HL-60 (cell line): Measurements from ENCODE around the gene OR4F6.

Source experiments
- DNase-seq, 2 experiments: peaks; one replicate each; pipeline ENCODE4 v3.0.0-alpha.2; 2010 to 2020; ENCODE audit warnings: low read depth in 1 of 2, low spot score in 1 of 2
- H3K27ac ChIP-seq: fragments of 250-450 bp; sonication (Bioruptor Pico); replicated peaks from 2 replicates; pipeline ENCODE4 v1.5.1; 2020; ENCODE audit warnings: mild to moderate bottlenecking, moderate library complexity
- H3K27me3 ChIP-seq: fragments of 250-450 bp; sonication (Bioruptor Pico); 2 replicates; pipeline ENCODE4 v1.5.1; 2021; ENCODE audit warnings: mild to moderate bottlenecking, moderate library complexity; ENCODE audit not compliant: insufficient read depth, poor library complexity, severe bottlenecking
- H3K4me3 ChIP-seq: replicated peaks from 2 replicates; pipeline ENCODE4 v1.5.1; 2011; ENCODE audit warnings: mild to moderate bottlenecking, control low read depth, low read length; ENCODE audit not compliant: insufficient read depth
- GABPA ChIP-seq: IDR thresholded peaks from 2 replicates; pipeline ENCODE4 v1.6.1; 2012; ENCODE audit warnings: low read depth
- POLR2AphosphoS5 ChIP-seq: IDR thresholded peaks from 2 replicates; pipeline ENCODE4 v1.6.1; 2012; ENCODE audit warnings: low read depth
- REST ChIP-seq: IDR thresholded peaks from 2 replicates; pipeline ENCODE4 v1.6.1; 2012; ENCODE audit warnings: low read depth; ENCODE audit not compliant: insufficient replicate concordance
- SPI1 ChIP-seq: IDR thresholded peaks from 2 replicates; pipeline ENCODE4 v1.6.1; 2012; ENCODE audit warnings: low read depth, mild to moderate bottlenecking, borderline replicate concordance
- TF ChIP-seq, protein P1 (sequence below): IDR thresholded peaks from one replicate; pipeline ENCODE4 v1.5.1; 2011; ENCODE audit warnings: low read length, control low read depth, inconsistent platforms; ENCODE audit not compliant: insufficient read depth

OR4F6 gene

GRCh38 chr15:101811902-101812301, 8.6 kb downstream of the OR4F6 start, which contains the start of gene OR4F15:
Gene OR4F15, plus strand, starts transcription at chr15:101812202. Its CDS starts 5,985 bp downstream, at chr15:101818187.
- no peak within 1 kb of the TSS for H3K4me3 ChIP-seq
- DNase-seq = no peak
- H3K27me3 ChIP-seq = no peaks in the 10 kb centered on the region
- no peak for TF ChIP-seq SPI1
- H3K27ac ChIP-seq = no peak within 1 kb of the TSS

DNA sequence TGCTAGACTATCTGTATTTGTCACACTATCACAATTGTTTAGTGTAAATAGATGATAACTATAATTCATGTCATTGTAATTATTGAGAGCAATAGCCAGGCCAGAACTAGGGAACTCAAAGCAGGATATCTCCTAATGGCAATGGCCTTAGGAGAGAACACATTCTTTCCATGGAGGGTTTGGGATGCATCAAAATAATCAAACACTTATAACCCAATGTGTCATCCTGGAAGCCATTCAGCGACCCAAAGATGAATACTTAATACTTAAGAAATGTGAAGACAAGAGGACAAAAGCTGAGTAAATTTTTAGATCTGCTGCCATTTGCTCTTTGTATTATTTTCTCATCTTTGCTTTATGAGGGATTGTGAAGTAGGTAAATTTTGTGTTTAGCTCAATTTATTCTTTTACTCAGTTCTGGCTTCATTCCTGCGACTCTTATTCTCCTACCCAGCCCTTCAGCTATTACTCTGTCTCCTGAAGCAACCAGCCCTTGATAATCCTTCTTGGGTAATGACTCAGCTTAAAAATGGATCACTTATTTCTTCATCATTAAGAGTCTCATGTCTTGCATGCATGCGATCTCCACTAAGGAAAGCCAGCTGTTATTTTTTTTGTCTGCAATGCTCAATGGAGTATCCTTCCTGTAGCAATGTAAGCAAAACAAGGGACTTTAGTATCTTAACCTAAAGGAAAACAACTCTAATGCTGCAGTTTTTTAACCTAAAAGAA, 10.7 kb downstream of the OR4F6 start:
- no peak overlapping the region for H3K27ac ChIP-seq
- H3K4me3 ChIP-seq = no peak overlapping the region
- no peaks in the 10 kb centered on the region for H3K27me3 ChIP-seq
- no peak for DNase-seq
- TF ChIP-seq SPI1 (no peak), GABPA (no peak), POLR2AphosphoS5 (no peak), REST (no peak)
- TF ChIP-seq, protein P1, sequence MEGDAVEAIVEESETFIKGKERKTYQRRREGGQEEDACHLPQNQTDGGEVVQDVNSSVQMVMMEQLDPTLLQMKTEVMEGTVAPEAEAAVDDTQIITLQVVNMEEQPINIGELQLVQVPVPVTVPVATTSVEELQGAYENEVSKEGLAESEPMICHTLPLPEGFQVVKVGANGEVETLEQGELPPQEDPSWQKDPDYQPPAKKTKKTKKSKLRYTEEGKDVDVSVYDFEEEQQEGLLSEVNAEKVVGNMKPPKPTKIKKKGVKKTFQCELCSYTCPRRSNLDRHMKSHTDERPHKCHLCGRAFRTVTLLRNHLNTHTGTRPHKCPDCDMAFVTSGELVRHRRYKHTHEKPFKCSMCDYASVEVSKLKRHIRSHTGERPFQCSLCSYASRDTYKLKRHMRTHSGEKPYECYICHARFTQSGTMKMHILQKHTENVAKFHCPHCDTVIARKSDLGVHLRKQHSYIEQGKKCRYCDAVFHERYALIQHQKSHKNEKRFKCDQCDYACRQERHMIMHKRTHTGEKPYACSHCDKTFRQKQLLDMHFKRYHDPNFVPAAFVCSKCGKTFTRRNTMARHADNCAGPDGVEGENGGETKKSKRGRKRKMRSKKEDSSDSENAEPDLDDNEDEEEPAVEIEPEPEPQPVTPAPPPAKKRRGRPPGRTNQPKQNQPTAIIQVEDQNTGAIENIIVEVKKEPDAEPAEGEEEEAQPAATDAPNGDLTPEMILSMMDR = no peak

DNA sequence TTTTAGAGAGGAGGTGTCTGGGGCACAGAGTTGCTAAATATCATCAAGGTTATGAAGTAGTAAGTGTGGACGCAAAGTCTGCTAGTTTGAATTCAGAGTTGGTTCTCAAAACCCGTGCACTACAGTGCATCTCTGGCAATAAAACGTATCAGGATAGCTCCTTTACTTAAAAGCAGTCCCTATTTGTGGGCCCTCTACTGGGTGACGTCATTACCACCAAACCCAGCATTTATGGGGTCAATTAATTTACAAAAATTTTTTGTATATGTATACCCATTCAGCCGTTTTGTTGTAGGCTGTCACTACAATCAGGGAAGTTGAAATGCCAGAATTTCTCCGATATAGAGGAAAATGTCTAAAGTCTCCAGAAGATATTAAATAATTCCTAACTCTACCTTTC, 17.5 kb downstream of the OR4F6 start:
- no peak overlapping the region for H3K27ac ChIP-seq
- H3K27me3 ChIP-seq = no peaks in the 10 kb centered on the region
- H3K4me3 ChIP-seq = no peak overlapping the region
- DNase-seq = no peak
- no peak for TF ChIP-seq REST
- TF ChIP-seq SPI1 = no peak
- TF ChIP-seq, protein P1 = no peak
- no peak for TF ChIP-seq POLR2AphosphoS5
- TF ChIP-seq GABPA = no peak

DNA sequence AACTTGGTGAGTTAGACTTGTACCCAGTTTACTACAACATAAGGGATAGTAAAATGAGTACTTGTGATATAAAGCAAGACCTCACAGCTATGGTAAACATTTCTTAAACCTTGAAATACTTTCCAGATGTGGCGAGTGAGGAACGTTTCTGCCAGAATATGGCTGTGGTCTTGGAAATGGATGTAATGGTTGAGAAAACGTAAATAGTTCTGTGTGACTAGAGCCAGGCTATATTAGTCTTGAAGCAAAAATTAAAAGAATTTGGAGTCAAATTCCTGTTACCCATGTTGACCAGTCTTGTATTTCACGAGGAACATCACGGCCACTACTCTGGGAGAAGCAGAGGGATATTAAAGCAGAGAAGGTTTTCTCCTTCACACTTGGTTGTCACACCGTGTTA, 23.9 kb downstream of the OR4F6 start:
- DNase-seq = no peak
- no peak for TF ChIP-seq REST
- TF ChIP-seq POLR2AphosphoS5 = no peak
- TF ChIP-seq SPI1 = no peak
- TF ChIP-seq GABPA = no peak
- TF ChIP-seq, protein P1 = no peak
- Histone ChIP-seq H3K27ac (no peak overlapping the region), H3K27me3 (peaks cover 8% of the 10 kb centered on the region), H3K4me3 (no peak overlapping the region)
